GM12878 (cell line): ENCODE measurements around the gene DENND1A. TPM values are rescaled to one million over a fixed set of nuclear protein-coding genes. Genes with fewer than 3 reads are reported as not detected.

Experiments
- ATAC-seq: fragments of 200-7000 bp; cut with Tn5 transposase; 3 replicates; pipeline ENCODE4 v1.9.1; 2020; ENCODE audit warnings: mild to moderate bottlenecking, moderate library complexity
- BruUV-seq: library from RNA; stranded (reverse); fragments of 400-500 nt; replicated peaks from 2 replicates; lab custom pipeline; 2021; lab: Mats Ljungman, UMichigan
- CTCF ChIA-PET: fragments of 300-600 bp; sonication (Branson Sonifier 250); formaldehyde crosslinking; extraction: SDS; loops from one replicate; lab custom pipeline; 2021; ENCODE audit warnings: inconsistent platforms; lab: Yijun Ruan, JAX
- POLR2A ChIA-PET: fragments of 350-600 bp; formaldehyde crosslinking; extraction: SDS; loops from one replicate; lab custom pipeline; 2021; ENCODE audit warnings: inconsistent platforms; lab: Charles Lee
- RAD21 ChIA-PET: fragments of 300-600 bp; sonication (Branson Sonifier 250); formaldehyde crosslinking; loops from one replicate; lab custom pipeline; 2023; ENCODE audit warnings: antibody characterized with exemption; ENCODE audit not compliant: unreplicated experiment; lab: Charles Lee
- SMC1A ChIA-PET: fragments of 300-600 bp; sonication (Branson Sonifier 250); formaldehyde crosslinking; loops from one replicate; lab custom pipeline; 2023; ENCODE audit not compliant: unreplicated experiment, uncharacterized antibody; lab: Charles Lee
- DNase-seq: peaks from one replicate; pipeline ENCODE4 v3.0.0-alpha.2; 2011; ENCODE audit warnings: low read depth, low spot score
- FAIRE-seq: peaks from 3 replicates; lab custom pipeline; 2011; peaks lifted over from hg19 to GRCh38; lab: Jason Lieb, UNC
- H2AFZ ChIP-seq: 2 replicates; pipeline ENCODE4 v1.6.0; 2011; ENCODE audit warnings: low read depth, low read length, control low read depth; ENCODE audit not compliant: control insufficient read depth
- H3K27ac ChIP-seq: 2 replicates; pipeline ENCODE4 v1.5.1; 2011; ENCODE audit warnings: control low read depth; ENCODE audit not compliant: control insufficient read depth, insufficient read depth
- H3K27me3 ChIP-seq, 2 experiments: replicated peaks in 1 of 2; 2 replicates each; pipeline versions ENCODE4 v1.6.0 to v1.6.1; 2011; ENCODE audit warnings: low read length in 1 of 2; ENCODE audit not compliant: control insufficient read depth in 2 of 2, insufficient read depth in 2 of 2
- H3K36me3 ChIP-seq, 2 experiments: 2 replicates each; pipeline ENCODE4 v1.5.1; 2011; ENCODE audit warnings: low read length in 1 of 2; ENCODE audit not compliant: control insufficient read depth in 2 of 2, insufficient read depth in 2 of 2
- H3K4me1 ChIP-seq: 2 replicates; pipeline ENCODE4 v1.6.1; 2011; ENCODE audit warnings: mild to moderate bottlenecking, low read length, moderate library complexity, mixed read lengths; ENCODE audit not compliant: control insufficient read depth, insufficient read depth
- H3K4me2 ChIP-seq: 2 replicates; pipeline ENCODE4 v1.6.0; 2011; ENCODE audit warnings: control low read depth; ENCODE audit not compliant: control insufficient read depth, insufficient read depth
- H3K4me3 ChIP-seq: fragments of 200-600 bp; sonication (generic); 2 replicates; pipeline ENCODE4 v1.5.1; 2016
- H3K79me2 ChIP-seq: 2 replicates; pipeline ENCODE4 v1.6.0; 2011; ENCODE audit warnings: low read length; ENCODE audit not compliant: control insufficient read depth, insufficient read depth
- H3K9ac ChIP-seq: 2 replicates; pipeline ENCODE4 v1.8.0; 2011; ENCODE audit warnings: low read length, control low read depth, mixed read lengths; ENCODE audit not compliant: control insufficient read depth, insufficient read depth
- H3K9me3 ChIP-seq: replicated peaks from 3 replicates; pipeline ENCODE4 v1.5.1; 2011; ENCODE audit warnings: mild to moderate bottlenecking, low read length; ENCODE audit not compliant: control insufficient read depth, insufficient read depth
- H4K20me1 ChIP-seq: 2 replicates; pipeline ENCODE4 v1.6.0; 2011; ENCODE audit not compliant: control insufficient read depth, insufficient read depth
- CBX3 ChIP-seq: fragments of 200-600 bp; sonication (generic); IDR thresholded peaks from 2 replicates; pipeline ENCODE4 v1.6.1; 2016; ENCODE audit warnings: low read depth, borderline replicate concordance
- DPF2 ChIP-seq: fragments of 450-650 bp; IDR thresholded peaks from 2 replicates; pipeline ENCODE4 v1.6.1; 2017; ENCODE audit warnings: mild to moderate bottlenecking
- KLF5 ChIP-seq: fragments of 450-650 bp; IDR thresholded peaks from 2 replicates; pipeline ENCODE4 v1.6.1; 2014; ENCODE audit warnings: mild to moderate bottlenecking; ENCODE audit not compliant: partially characterized antibody
- NFIC ChIP-seq: IDR thresholded peaks from 2 replicates; pipeline ENCODE4 v1.6.1; 2012; ENCODE audit warnings: low read depth, mild to moderate bottlenecking, inconsistent platforms, low read length, moderate library complexity
- NFYA ChIP-seq: IDR thresholded peaks from 2 replicates; pipeline ENCODE4 v1.6.1; 2011; ENCODE audit warnings: low read depth, mild to moderate bottlenecking, low read length, improper control_type of control experiment, borderline replicate concordance
- PAX5 ChIP-seq: IDR thresholded peaks from 2 replicates; pipeline ENCODE4 v1.6.1; 2011; ENCODE audit warnings: low read depth, low read length, borderline replicate concordance
- RFX5 ChIP-seq: IDR thresholded peaks from 2 replicates; pipeline ENCODE4 v1.6.1; 2011; ENCODE audit warnings: low read depth, low read length, improper control_type of control experiment
- SIN3A ChIP-seq: IDR thresholded peaks from 2 replicates; pipeline ENCODE4 v1.6.1; 2012; ENCODE audit warnings: low read depth, low read length, improper control_type of control experiment
- TCF12 ChIP-seq: IDR thresholded peaks from 2 replicates; pipeline ENCODE4 v1.6.1; 2011; ENCODE audit warnings: low read depth, mild to moderate bottlenecking, low read length
- ZNF24 ChIP-seq: fragments of 450-650 bp; IDR thresholded peaks from 2 replicates; pipeline ENCODE4 v1.6.1; 2017; ENCODE audit warnings: antibody characterized with exemption, mild to moderate bottlenecking
- WGBS: methylation state at CpG from one replicate; pipeline ENCODE4 v1.1.6; 2016; ENCODE audit warnings: low lambda C conversion rate; ENCODE audit not compliant: insufficient replicate concordance, insufficient coverage; ENCODE audit errors: missing lambda C conversion rate; 5-methylcytosine and 5-hydroxymethylcytosine counted together
- in situ Hi-C: fragments of 300-500 bp; cut with MboI; formaldehyde crosslinking; loops from 9 replicates; pipeline ENCODE4 v1.14.3; 2018; ENCODE audit warnings: mixed read lengths
- intact Hi-C: fragments of 100-400 bp; cut with micrococcal nuclease; formaldehyde crosslinking; loops from one replicate; pipeline ENCODE4 v1.14.2; 2022; ENCODE audit not compliant: unreplicated experiment
- polyA plus RNA-seq, 11 experiments: library from polyadenylated mRNA; depleted of rRNA in 4 of 11; unstranded in 6 of 11; stranded (reverse) in 5 of 11; fragments of >200 nt; fragmentation: Nextera tagmentation in 4 of 11; fragmentation: Illumina TruSeq in 1 of 11; extraction: Ambion mirVana in 4 of 11; extraction: Trizol in 1 of 11; gene quantifications; 1 replicate in 1 of 11; 2 replicates in 10 of 11; pipeline versions ENCODE4 v1.2.1 to v1.2.3, GENCODE V29; 2011 to 2016; ENCODE audit warnings: inconsistent platforms in 2 of 11, missing spikeins in 2 of 11, low read depth in 1 of 11
- total RNA-seq, 4 experiments: library from RNA; depleted of rRNA in 3 of 4; stranded (reverse); fragments of >200 nt in 3 of 4; fragmentation: Illumina TruSeq in 1 of 4; extraction: Trizol in 1 of 4; gene quantifications; 2 replicates each; pipeline versions ENCODE4 v1.2.1 to v1.2.3, GENCODE V29; 2013 to 2021
- TF ChIP-seq, protein P1 (sequence below): fragments of 450-650 bp; IDR thresholded peaks from 2 replicates; pipeline ENCODE4 v1.6.1; 2017; ENCODE audit warnings: mild to moderate bottlenecking, moderate library complexity
- TF ChIP-seq, protein P2 (sequence below): IDR thresholded peaks from 2 replicates; pipeline ENCODE4 v1.6.1; 2012; ENCODE audit warnings: low read depth, low read length, improper control_type of control experiment
- TF ChIP-seq, protein P3 (sequence below): IDR thresholded peaks from 2 replicates; pipeline ENCODE4 v1.6.1; 2012; ENCODE audit warnings: low read length, inconsistent platforms
- TF ChIP-seq, protein P4 (sequence below): IDR thresholded peaks from 2 replicates; pipeline ENCODE4 v1.6.1; 2011; ENCODE audit warnings: low read depth, mild to moderate bottlenecking, low read length, moderate library complexity, borderline replicate concordance; ENCODE audit errors: extremely low read depth
- TF ChIP-seq, protein P5 (sequence below): fragments of 450-650 bp; formaldehyde crosslinking; IDR thresholded peaks from 2 replicates; pipeline ENCODE4 v1.5.0; 2022; ENCODE audit warnings: mild to moderate bottlenecking, missing genetic modification characterization

Gene DENND1A
- total and polyA plus RNA-seq, 10 of the 15 experiments (the other 5 are each of a cell fraction or from before 2014, with no cell fraction given) = 14.1 to 48.6 (median 35.2) TPM

DNA sequence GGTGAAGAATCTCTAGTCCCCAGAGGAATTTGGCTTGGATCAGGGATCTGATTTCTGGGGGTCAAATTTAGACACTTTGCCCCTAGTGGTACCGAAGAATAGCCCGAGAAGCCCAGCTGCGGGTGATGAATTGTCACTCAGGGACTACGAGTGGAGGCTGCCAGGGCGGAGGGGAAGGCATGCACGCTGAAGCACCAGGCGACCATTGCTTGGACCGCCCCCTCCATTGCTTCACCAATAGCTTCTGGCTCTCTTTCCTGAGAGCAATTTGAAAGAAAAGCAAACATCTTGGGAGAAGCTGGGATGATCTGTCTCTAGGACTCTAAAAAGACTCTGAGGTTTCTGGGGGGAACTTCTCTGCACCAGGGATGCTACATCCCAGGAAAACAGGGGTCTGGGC, 436.3 kb downstream of the DENND1A start:
- Histone ChIP-seq H3K4me2 (no peak overlapping the region), H3K27ac (no peak overlapping the region), H2AFZ (no peak overlapping the region), H3K4me3 (no peak overlapping the region), H4K20me1 (no peaks in the 10 kb centered on the region), H3K4me1 (no peaks in the 10 kb centered on the region), H3K9me3 (no peaks in the 10 kb centered on the region), H3K79me2 (no peaks in the 10 kb centered on the region), H3K36me3 (no peaks in the 10 kb centered on the region; a peak in 2 of 4 replicates), H3K9ac (no peak overlapping the region), H3K27me3 (no peaks in the 10 kb centered on the region)
- ChIA-PET RAD21 (no interaction called here), SMC1A (interaction anchor here (1.3 kb wide), 1 partner anchor 14 kb away, joined by 3 read pairs; no protein-coding TSS in a partner anchor), CTCF (no interaction called here), POLR2A (no interaction called here)
- intact Hi-C loops = no loop called here
- DNase-seq (no peak), FAIRE-seq (no peak), ATAC-seq (no peak)
- BruUV-seq = no TSS peak
- in situ Hi-C loops = no loop called here
- 84% methylated on average over 8 of the region's 8 CpGs for WGBS
- TF ChIP-seq CBX3 (no peak), ZNF24 (no peak), NFIC (no peak), DPF2 (no peak), TCF12 (no peak), RFX5 (no peak), KLF5 (no peak), SIN3A (no peak), PAX5 (no peak), NFYA (no peak)
- TF ChIP-seq, protein P1, sequence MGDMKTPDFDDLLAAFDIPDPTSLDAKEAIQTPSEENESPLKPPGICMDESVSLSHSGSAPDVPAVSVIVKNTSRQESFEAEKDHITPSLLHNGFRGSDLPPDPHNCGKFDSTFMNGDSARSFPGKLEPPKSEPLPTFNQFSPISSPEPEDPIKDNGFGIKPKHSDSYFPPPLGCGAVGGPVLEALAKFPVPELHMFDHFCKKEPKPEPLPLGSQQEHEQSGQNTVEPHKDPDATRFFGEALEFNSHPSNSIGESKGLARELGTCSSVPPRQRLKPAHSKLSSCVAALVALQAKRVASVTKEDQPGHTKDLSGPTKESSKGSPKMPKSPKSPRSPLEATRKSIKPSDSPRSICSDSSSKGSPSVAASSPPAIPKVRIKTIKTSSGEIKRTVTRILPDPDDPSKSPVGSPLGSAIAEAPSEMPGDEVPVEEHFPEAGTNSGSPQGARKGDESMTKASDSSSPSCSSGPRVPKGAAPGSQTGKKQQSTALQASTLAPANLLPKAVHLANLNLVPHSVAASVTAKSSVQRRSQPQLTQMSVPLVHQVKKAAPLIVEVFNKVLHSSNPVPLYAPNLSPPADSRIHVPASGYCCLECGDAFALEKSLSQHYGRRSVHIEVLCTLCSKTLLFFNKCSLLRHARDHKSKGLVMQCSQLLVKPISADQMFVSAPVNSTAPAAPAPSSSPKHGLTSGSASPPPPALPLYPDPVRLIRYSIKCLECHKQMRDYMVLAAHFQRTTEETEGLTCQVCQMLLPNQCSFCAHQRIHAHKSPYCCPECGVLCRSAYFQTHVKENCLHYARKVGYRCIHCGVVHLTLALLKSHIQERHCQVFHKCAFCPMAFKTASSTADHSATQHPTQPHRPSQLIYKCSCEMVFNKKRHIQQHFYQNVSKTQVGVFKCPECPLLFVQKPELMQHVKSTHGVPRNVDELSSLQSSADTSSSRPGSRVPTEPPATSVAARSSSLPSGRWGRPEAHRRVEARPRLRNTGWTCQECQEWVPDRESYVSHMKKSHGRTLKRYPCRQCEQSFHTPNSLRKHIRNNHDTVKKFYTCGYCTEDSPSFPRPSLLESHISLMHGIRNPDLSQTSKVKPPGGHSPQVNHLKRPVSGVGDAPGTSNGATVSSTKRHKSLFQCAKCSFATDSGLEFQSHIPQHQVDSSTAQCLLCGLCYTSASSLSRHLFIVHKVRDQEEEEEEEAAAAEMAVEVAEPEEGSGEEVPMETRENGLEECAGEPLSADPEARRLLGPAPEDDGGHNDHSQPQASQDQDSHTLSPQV = no peak
- TF ChIP-seq, protein P2, sequence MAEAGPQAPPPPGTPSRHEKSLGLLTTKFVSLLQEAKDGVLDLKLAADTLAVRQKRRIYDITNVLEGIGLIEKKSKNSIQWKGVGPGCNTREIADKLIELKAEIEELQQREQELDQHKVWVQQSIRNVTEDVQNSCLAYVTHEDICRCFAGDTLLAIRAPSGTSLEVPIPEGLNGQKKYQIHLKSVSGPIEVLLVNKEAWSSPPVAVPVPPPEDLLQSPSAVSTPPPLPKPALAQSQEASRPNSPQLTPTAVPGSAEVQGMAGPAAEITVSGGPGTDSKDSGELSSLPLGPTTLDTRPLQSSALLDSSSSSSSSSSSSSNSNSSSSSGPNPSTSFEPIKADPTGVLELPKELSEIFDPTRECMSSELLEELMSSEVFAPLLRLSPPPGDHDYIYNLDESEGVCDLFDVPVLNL = no peak
- TF ChIP-seq, protein P3, sequence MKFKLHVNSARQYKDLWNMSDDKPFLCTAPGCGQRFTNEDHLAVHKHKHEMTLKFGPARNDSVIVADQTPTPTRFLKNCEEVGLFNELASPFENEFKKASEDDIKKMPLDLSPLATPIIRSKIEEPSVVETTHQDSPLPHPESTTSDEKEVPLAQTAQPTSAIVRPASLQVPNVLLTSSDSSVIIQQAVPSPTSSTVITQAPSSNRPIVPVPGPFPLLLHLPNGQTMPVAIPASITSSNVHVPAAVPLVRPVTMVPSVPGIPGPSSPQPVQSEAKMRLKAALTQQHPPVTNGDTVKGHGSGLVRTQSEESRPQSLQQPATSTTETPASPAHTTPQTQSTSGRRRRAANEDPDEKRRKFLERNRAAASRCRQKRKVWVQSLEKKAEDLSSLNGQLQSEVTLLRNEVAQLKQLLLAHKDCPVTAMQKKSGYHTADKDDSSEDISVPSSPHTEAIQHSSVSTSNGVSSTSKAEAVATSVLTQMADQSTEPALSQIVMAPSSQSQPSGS = no peak
- TF ChIP-seq, protein P4, sequence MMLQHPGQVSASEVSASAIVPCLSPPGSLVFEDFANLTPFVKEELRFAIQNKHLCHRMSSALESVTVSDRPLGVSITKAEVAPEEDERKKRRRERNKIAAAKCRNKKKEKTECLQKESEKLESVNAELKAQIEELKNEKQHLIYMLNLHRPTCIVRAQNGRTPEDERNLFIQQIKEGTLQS = no peak
- TF ChIP-seq, protein P5, sequence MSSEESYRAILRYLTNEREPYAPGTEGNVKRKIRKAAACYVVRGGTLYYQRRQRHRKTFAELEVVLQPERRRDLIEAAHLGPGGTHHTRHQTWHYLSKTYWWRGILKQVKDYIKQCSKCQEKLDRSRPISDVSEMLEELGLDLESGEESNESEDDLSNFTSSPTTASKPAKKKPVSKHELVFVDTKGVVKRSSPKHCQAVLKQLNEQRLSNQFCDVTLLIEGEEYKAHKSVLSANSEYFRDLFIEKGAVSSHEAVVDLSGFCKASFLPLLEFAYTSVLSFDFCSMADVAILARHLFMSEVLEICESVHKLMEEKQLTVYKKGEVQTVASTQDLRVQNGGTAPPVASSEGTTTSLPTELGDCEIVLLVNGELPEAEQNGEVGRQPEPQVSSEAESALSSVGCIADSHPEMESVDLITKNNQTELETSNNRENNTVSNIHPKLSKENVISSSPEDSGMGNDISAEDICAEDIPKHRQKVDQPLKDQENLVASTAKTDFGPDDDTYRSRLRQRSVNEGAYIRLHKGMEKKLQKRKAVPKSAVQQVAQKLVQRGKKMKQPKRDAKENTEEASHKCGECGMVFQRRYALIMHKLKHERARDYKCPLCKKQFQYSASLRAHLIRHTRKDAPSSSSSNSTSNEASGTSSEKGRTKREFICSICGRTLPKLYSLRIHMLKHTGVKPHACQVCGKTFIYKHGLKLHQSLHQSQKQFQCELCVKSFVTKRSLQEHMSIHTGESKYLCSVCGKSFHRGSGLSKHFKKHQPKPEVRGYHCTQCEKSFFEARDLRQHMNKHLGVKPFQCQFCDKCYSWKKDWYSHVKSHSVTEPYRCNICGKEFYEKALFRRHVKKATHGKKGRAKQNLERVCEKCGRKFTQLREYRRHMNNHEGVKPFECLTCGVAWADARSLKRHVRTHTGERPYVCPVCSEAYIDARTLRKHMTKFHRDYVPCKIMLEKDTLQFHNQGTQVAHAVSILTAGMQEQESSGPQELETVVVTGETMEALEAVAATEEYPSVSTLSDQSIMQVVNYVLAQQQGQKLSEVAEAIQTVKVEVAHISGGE = no peak
